SK-N-SH (cell line): ENCODE results near the gene TRPC6. TPM values are rescaled to one million over a fixed set of nuclear protein-coding genes. Genes with fewer than 3 reads are reported as not detected.

Experiments used
- CTCF ChIA-PET: fragments of 300-600, 350-600 bp; formaldehyde crosslinking; extraction: SDS; loops from one replicate; lab custom pipeline; 2021; lab: Yijun Ruan, JAX
- POLR2A ChIA-PET: fragments of 350-600 bp; sonication (Branson Sonifier 250); formaldehyde crosslinking; extraction: SDS; loops from one replicate; lab custom pipeline; 2020; ENCODE audit warnings: antibody characterized with exemption, inconsistent platforms; lab: Yijun Ruan, JAX
- DNase-seq: peaks from one replicate; pipeline ENCODE4 v3.0.0; 2012
- H2AFZ ChIP-seq: fragments of 200-600 bp; sonication (generic); 2 replicates; pipeline ENCODE4 v1.8.1; 2016; ENCODE audit warnings: antibody characterized with exemption, mild to moderate bottlenecking, low read depth
- H3F3A ChIP-seq: fragments of 200-600 bp; sonication (generic); replicated peaks from 2 replicates; pipeline ENCODE3; 2016; ENCODE audit warnings: antibody characterized with exemption, mild to moderate bottlenecking; ENCODE audit not compliant: insufficient read depth
- H3K27ac ChIP-seq, 2 experiments: fragments of 200-500 bp in 1 of 2; fragments of 200-600 bp in 1 of 2; sonication (Bioruptor generic) in 1 of 2; sonication (generic), shearing (Covaris generic) in 1 of 2; 2 replicates each; pipeline versions ENCODE4 v1.5.1 to v1.6.1; 2014 to 2016; ENCODE audit warnings: low read depth in 2 of 2, inconsistent platforms in 1 of 2, low read length in 1 of 2, mild to moderate bottlenecking in 1 of 2, mixed read lengths in 1 of 2
- H3K27me3 ChIP-seq: fragments of 200-600 bp; sonication (generic), shearing (Covaris generic); 2 replicates; pipeline ENCODE4 v1.6.1; 2016; ENCODE audit warnings: mixed run types; ENCODE audit not compliant: insufficient read depth
- H3K36me3 ChIP-seq, 2 experiments: fragments of 200-500 bp in 1 of 2; fragments of 200-600 bp in 1 of 2; sonication (Bioruptor generic) in 1 of 2; sonication (generic) in 1 of 2; replicated peaks in 1 of 2; 2 replicates each; pipeline versions ENCODE3 to v1.5.1; 2014 to 2016; ENCODE audit warnings: low read length in 1 of 2, mild to moderate bottlenecking in 1 of 2; ENCODE audit not compliant: insufficient read depth in 2 of 2, control insufficient read depth in 1 of 2
- H3K4me1 ChIP-seq, 2 experiments: fragments of 200-500 bp in 1 of 2; fragments of 200-600 bp in 1 of 2; sonication (Bioruptor generic) in 1 of 2; sonication (generic), shearing (Covaris generic) in 1 of 2; 2 replicates each; pipeline versions ENCODE4 v1.5.1 to v1.6.1; 2014 to 2016; ENCODE audit warnings: low read depth in 1 of 2, low read length in 1 of 2, mixed run types in 1 of 2; ENCODE audit not compliant: insufficient read depth in 2 of 2, control insufficient read depth in 1 of 2
- H3K4me2 ChIP-seq: fragments of 200-600 bp; sonication (generic), shearing (Covaris generic); 2 replicates; pipeline ENCODE4 v1.6.1; 2017; ENCODE audit warnings: mixed run types
- H3K4me3 ChIP-seq, 2 experiments: fragments of 200-500 bp in 1 of 2; fragments of 200-600 bp in 1 of 2; sonication (Bioruptor generic) in 1 of 2; sonication (generic), shearing (Covaris generic) in 1 of 2; 2 replicates each; pipeline versions ENCODE4 v1.5.1 to v1.8.1; 2014 to 2016; ENCODE audit warnings: low read depth in 2 of 2, inconsistent platforms in 1 of 2, low read length in 1 of 2, mild to moderate bottlenecking in 1 of 2, mixed read lengths in 1 of 2, moderate library complexity in 1 of 2
- H3K79me2 ChIP-seq: fragments of 200-600 bp; sonication (generic); 2 replicates; pipeline ENCODE4 v1.8.1; 2017; ENCODE audit warnings: mild to moderate bottlenecking; ENCODE audit not compliant: insufficient read depth
- H3K9ac ChIP-seq: fragments of 200-600 bp; sonication (generic); 2 replicates; pipeline ENCODE4 v1.6.1; 2017; ENCODE audit warnings: mixed run types
- H3K9me2 ChIP-seq: fragments of 200-600 bp; sonication (generic); 2 replicates; pipeline ENCODE4 v1.6.1; 2017; ENCODE audit warnings: mixed run types
- H3K9me3 ChIP-seq: fragments of 200-600 bp; sonication (generic); 2 replicates; pipeline ENCODE4 v1.6.1; 2017; ENCODE audit warnings: mixed run types, mild to moderate bottlenecking, moderate library complexity
- H4K20me1 ChIP-seq: fragments of 200-600 bp; sonication (generic); 2 replicates; pipeline ENCODE4 v1.6.1; 2017; ENCODE audit warnings: mild to moderate bottlenecking, mixed run types; ENCODE audit not compliant: insufficient read depth
- CTCF ChIP-seq: fragments of 200-600 bp; sonication (generic); IDR thresholded peaks from 2 replicates; pipeline ENCODE4 v1.6.1; 2017; ENCODE audit warnings: antibody characterized with exemption, mild to moderate bottlenecking, moderate library complexity
- GABPA ChIP-seq: IDR thresholded peaks from 2 replicates; pipeline ENCODE4 v1.4.0; 2012; ENCODE audit warnings: low read depth, mild to moderate bottlenecking
- MEF2A ChIP-seq: IDR thresholded peaks from 2 replicates; pipeline ENCODE4 v1.4.0; 2012; ENCODE audit warnings: low read depth, borderline replicate concordance
- POLR2AphosphoS5 ChIP-seq: IDR thresholded peaks from 2 replicates; pipeline ENCODE4 v1.6.1; 2012; ENCODE audit warnings: low read depth, low read length
- RAD21 ChIP-seq: IDR thresholded peaks from 2 replicates; pipeline ENCODE4 v1.6.1; 2012; ENCODE audit warnings: mild to moderate bottlenecking, low read length
- SMC3 ChIP-seq: IDR thresholded peaks from 2 replicates; pipeline ENCODE4 v1.6.1; 2012; ENCODE audit warnings: low read depth, low read length, improper control_type of control experiment
- TEAD4 ChIP-seq: IDR thresholded peaks from 2 replicates; pipeline ENCODE4 v1.4.0; 2012; ENCODE audit warnings: mild to moderate bottlenecking, borderline replicate concordance; ENCODE audit not compliant: insufficient read depth
- USF2 ChIP-seq: fragments of 150-350 bp; IDR thresholded peaks from 2 replicates; pipeline ENCODE4 v1.6.1; 2017; ENCODE audit warnings: antibody characterized with exemption, low read length, low read depth, borderline replicate concordance
- WGBS: methylation state at CpG from one replicate; pipeline ENCODE4 v1.1.6; 2017; ENCODE audit warnings: low lambda C conversion rate; 5-methylcytosine and 5-hydroxymethylcytosine counted together
- polyA plus RNA-seq, 3 experiments: library from polyadenylated mRNA; depleted of rRNA; stranded (reverse); fragments of >200 nt; gene quantifications; 2 replicates each; pipeline ENCODE4 v1.2.3, GENCODE V29; 2012
- TF ChIP-seq, protein P1 (sequence below): IDR thresholded peaks from 2 replicates; pipeline ENCODE4 v1.4.0; 2012; ENCODE audit warnings: low read depth, borderline replicate concordance

TRPC6 gene
- polyA plus RNA-seq, 1 of the 3 experiments (the other 2 are of a cell fraction), result not detected

DNA sequence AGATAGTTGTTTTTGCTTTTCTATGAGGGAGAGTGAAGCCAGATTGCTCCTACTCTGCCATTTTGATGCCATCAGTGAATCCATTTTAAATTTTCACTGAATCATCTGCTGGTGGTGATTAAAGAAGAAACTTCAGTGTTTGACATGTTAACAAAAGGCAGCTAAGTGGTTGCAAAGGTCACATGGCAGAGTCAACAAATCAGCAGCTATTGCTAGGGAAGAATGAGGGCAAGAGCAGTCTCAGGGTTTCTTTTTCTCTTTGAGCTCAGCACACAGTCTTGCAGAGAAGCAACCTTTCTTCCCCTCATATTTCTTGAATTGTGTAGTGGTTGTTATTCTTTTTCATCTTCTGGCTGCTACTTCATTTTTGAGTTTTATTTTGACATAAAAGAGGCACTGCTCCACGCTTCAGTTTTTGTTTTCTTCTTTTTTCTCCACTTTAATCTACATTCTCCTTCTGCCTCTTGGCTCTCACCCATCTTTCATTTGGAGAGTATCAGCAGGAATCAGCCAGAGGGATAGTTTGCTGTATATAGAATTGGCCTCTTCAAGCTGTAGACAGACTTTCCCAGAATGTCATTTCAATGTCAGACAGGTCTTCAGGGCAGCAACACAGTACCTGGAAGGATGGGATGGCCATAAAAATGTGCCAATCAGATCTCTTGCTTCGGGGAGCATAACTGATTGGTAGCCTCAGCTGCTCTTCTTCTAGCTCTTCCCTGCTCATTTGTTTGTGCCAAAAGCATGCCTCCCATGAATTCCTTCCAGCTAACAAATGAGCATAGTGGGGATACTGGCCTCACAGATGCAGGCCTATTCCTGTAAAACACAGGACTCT is 153.9 kb downstream of the TRPC6 start:
- ChIA-PET CTCF (interaction anchor here (0.5 to 0.8 kb wide), 3 partner anchors 516 to 980 kb away, joined by 3 read pairs; no protein-coding TSS in a partner anchor), POLR2A (no interaction called here)
- no peak overlapping the region for H3K27ac ChIP-seq
- no peak overlapping the region for H3K4me3 ChIP-seq
- H3K9me3 ChIP-seq, result no peaks in the 10 kb centered on the region
- no peaks in the 10 kb centered on the region for H3F3A ChIP-seq
- no peak for DNase-seq
- no peak overlapping the region for H3K9ac ChIP-seq
- no peak overlapping the region for H3K4me2 ChIP-seq
- H4K20me1 ChIP-seq, result no peaks in the 10 kb centered on the region
- H3K9me2 ChIP-seq, result no peaks in the 10 kb centered on the region; the same call in 1 of the 2 replicates
- H2AFZ ChIP-seq, result peak overlapping the region; percentile 42; the same call in 1 of the 2 replicates
- 4% methylated on average over 2 of the region's 2 CpGs for WGBS
- H3K79me2 ChIP-seq, result no peaks in the 10 kb centered on the region
- H3K4me1 ChIP-seq, result no peaks in the 10 kb centered on the region
- H3K27me3 ChIP-seq, result no peaks in the 10 kb centered on the region
- TF ChIP-seq, protein P1, sequence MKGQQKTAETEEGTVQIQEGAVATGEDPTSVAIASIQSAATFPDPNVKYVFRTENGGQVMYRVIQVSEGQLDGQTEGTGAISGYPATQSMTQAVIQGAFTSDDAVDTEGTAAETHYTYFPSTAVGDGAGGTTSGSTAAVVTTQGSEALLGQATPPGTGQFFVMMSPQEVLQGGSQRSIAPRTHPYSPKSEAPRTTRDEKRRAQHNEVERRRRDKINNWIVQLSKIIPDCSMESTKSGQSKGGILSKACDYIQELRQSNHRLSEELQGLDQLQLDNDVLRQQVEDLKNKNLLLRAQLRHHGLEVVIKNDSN, result no peak
- no peak for TF ChIP-seq USF2
- H3K36me3 ChIP-seq, result no peaks in the 10 kb centered on the region

DNA sequence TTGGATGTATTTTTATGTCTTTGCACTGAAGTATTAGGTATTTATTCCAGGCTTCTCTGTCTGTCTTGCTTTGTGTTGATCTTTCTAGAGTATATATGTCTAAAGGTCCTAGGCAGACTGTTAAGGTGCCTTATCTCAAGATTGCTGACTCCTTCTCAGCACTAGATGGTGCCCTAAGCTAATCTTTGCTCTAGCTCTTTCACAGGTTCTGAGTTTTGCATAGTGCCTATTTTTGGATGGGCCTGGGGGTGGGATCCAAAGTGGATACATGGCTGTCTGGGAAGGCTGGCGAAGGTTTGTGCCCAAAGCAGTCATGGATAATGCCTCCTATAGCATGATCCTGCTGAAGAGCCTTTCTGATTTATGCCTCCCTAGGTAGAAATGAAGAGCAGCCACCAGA is 154.9 kb downstream of the TRPC6 start:
- Histone ChIP-seq H3K27ac (no peak overlapping the region), H3K9me2 (no peaks in the 10 kb centered on the region; the same call in 1 of the 2 replicates), H3K36me3 (no peaks in the 10 kb centered on the region), H3K9me3 (no peaks in the 10 kb centered on the region), H3K9ac (no peak overlapping the region), H3K4me1 (no peaks in the 10 kb centered on the region), H4K20me1 (no peaks in the 10 kb centered on the region), H2AFZ (no peak overlapping the region), H3K27me3 (no peaks in the 10 kb centered on the region), H3K4me2 (no peak overlapping the region), H3F3A (no peaks in the 10 kb centered on the region), H3K4me3 (no peak overlapping the region), H3K79me2 (no peaks in the 10 kb centered on the region)
- CTCF ChIA-PET, result no interaction called here
- 11% methylated on average over 1 of the region's 1 CpG for WGBS
- DNase-seq, result no peak
- POLR2A ChIA-PET, result no interaction called here
- TF ChIP-seq GABPA, result no peak
- peak; percentile 62 for TF ChIP-seq CTCF
- TF ChIP-seq TEAD4, result no peak
- no peak for TF ChIP-seq MEF2A
- TF ChIP-seq POLR2AphosphoS5, result no peak
- TF ChIP-seq, protein P1, result no peak
- TF ChIP-seq RAD21, result peak; percentile 48
- peak; percentile 34 for TF ChIP-seq SMC3
